HFFc6 (cell line): Measurements from ENCODE around the gene PCDHGA8. TPM values are rescaled to one million over a fixed set of nuclear protein-coding genes. Genes with fewer than 3 reads are reported as not detected.
A peak's percentile ranks its signal among the peaks of the same experiment; 100 is the strongest.
"Not testable (repeated sequence)": the region's sequence is repeated elsewhere in the genome, so short reads cannot be mapped to it uniquely, and the experiment has no call there.

ENCODE experiments used
- DNase-seq: peaks from one replicate; pipeline ENCODE4 v3.0.0-alpha.2; 2018
- H3K27ac Mint-ChIP-seq: 2 replicates; pipeline ENCODE4 v1.8.0; 2020; ENCODE audit warnings: mild to moderate bottlenecking, mixed read lengths
- H3K27me3 Mint-ChIP-seq: 2 replicates; pipeline ENCODE4 v1.8.0; 2021; ENCODE audit warnings: mild to moderate bottlenecking, moderate library complexity, mixed read lengths; ENCODE audit not compliant: insufficient read depth
- H3K36me3 Mint-ChIP-seq: 2 replicates; pipeline ENCODE4 v1.8.0; 2021; ENCODE audit warnings: low read depth, mixed read lengths
- H3K4me1 Mint-ChIP-seq: 2 replicates; pipeline ENCODE4 v1.8.0; 2020; ENCODE audit warnings: low read depth, mixed read lengths
- H3K4me3 Mint-ChIP-seq: 2 replicates; pipeline ENCODE4 v1.8.0; 2020; ENCODE audit warnings: mild to moderate bottlenecking, moderate library complexity, mixed read lengths
- H3K9me3 Mint-ChIP-seq: 2 replicates; pipeline ENCODE4 v1.8.0; 2020; ENCODE audit warnings: mild to moderate bottlenecking, mixed read lengths
- CTCF ChIP-seq: fragments of 200-600 bp; sonication (generic); IDR thresholded peaks from 2 replicates; pipeline ENCODE4 v1.5.0; 2021; ENCODE audit warnings: antibody characterized with exemption, mild to moderate bottlenecking
- total RNA-seq, 6 experiments: library from RNA; stranded (reverse); fragmentation: NEBNext Ultra II Directional; extraction: Animal tissue kit (Norgen Biotek cat#: 25700); gene quantifications; 2 replicates in 1 of 6; 3 replicates in 5 of 6; pipeline ENCODE4 v1.2.3, GENCODE V29; 2021

Gene PCDHGA8
- total RNA-seq, 6 experiments from 2014 or later, result 0.52 to 1.0 (median 0.90) TPM

- peak within 1 kb of the TSS; percentile 66 for H3K4me3 Mint-ChIP-seq
- peak; percentile 37 for DNase-seq
- peaks cover 63% of the 10 kb centered on the region for H3K9me3 Mint-ChIP-seq
Observed at GRCh38 chr5:141397756-141398551, 5.5 kb downstream of the PCDHGA8 start, which contains the start of gene PCDHGB5. PCDHGB5 (plus strand) TSS chr5:141397947; CDS start chr5:141398128, 181 bp downstream.

GRCh38 chr5:141398608-141399007, 6.2 kb downstream of the PCDHGA8 start:
- Mint-ChIP-seq H3K4me1 (peaks cover 8% of the 10 kb centered on the region), H3K27me3 (peaks cover 3% of the 10 kb centered on the region), H3K36me3 (peaks cover 55% of the 10 kb centered on the region), H3K4me3 (no peak overlapping the region), H3K27ac (no peak overlapping the region), H3K9me3 (peaks cover 65% of the 10 kb centered on the region)
- TF ChIP-seq CTCF, result no peak
- no peak for DNase-seq

More at GRCh38 chr5:141397756-141398551, 5.5 kb downstream of the PCDHGA8 start, which contains the start of gene PCDHGB5:
- H3K36me3 Mint-ChIP-seq, result peaks cover 53% of the 10 kb centered on the region
- TF ChIP-seq CTCF, result peak; percentile 67
- H3K27ac Mint-ChIP-seq, result peak within 1 kb of the TSS; percentile 60; the same call in 1 of the 2 replicates
- not testable (repeated sequence) for H3K4me1 Mint-ChIP-seq, H3K27me3 Mint-ChIP-seq

- Mint-ChIP-seq H3K4me3 (peak overlapping the region; percentile 65; the same call in 1 of the 2 replicates), H3K36me3 (peaks cover 55% of the 10 kb centered on the region), H3K9me3 (peaks cover 66% of the 10 kb centered on the region), H3K27me3 (peaks cover 3% of the 10 kb centered on the region), H3K27ac (no peak overlapping the region), H3K4me1 (peaks cover 8% of the 10 kb centered on the region)
- DNase-seq, result no peak
- TF ChIP-seq CTCF, result no peak
Observed at GRCh38 chr5:141399555-141400258, 7.3 kb downstream of the PCDHGA8 start.

- no peak for DNase-seq
- H3K4me3 Mint-ChIP-seq, result 0 out of 2 replicates have a peak within 1 kb of the TSS, but pooled peaks have one; percentile 37
- H3K9me3 Mint-ChIP-seq, result peaks cover 65% of the 10 kb centered on the region
Observed at GRCh38 chr5:141402553-141403243, 10.3 kb downstream of the PCDHGA8 start, which contains the start of gene PCDHGA9. PCDHGA9 (plus strand) TSS chr5:141402778; CDS start chr5:141402953, 175 bp downstream.

More at GRCh38 chr5:141402553-141403243, 10.3 kb downstream of the PCDHGA8 start, which contains the start of gene PCDHGA9:
- peaks cover 8% of the 10 kb centered on the region for H3K4me1 Mint-ChIP-seq
- peaks cover 69% of the 10 kb centered on the region for H3K36me3 Mint-ChIP-seq
- H3K27me3 Mint-ChIP-seq, result peaks cover 3% of the 10 kb centered on the region
- no peak within 1 kb of the TSS for H3K27ac Mint-ChIP-seq
- 0 out of 2 replicates have a peak, but pooled peaks have one; percentile 45 for TF ChIP-seq CTCF
